Measurements from ENCODE around the gene PLCB1.
"Not testable (repeated sequence)": the region's sequence is repeated elsewhere in the genome, so short reads cannot be mapped to it uniquely, and the experiment has no call there.

PLCB1 gene

DNA sequence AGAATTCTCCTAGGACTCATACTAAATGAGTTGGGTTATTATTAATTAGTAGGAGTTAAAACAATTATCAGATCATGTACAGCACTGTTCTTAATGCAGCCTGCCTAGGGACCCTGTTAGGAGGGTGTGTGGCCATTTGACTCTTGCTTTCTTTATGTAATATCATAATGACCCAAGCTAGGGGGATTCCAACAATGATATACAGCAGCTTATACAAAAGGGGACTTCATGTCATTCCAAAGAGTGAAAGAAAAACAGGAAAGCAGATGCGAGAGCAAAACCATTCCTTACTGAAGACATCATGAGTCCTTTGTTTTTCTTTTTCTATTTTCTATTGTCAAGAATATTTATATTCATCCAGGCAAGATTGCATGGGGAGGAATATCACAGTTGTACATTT lies 455.2 kb downstream of the PLCB1 start:
- Histone ChIP-seq H3K27me3 (ENCODE audit: insufficient read depth, low read length) (no peaks in the 10 kb centered on the region), H3K27ac (ENCODE audit: low read depth, low read length) (no peak overlapping the region), H3K36me3 (ENCODE audit: insufficient read depth, low read length) (no peaks in the 10 kb centered on the region)

GRCh38 chr20:8587810-8588209 lies 455.7 kb downstream of the PLCB1 start:
- H3K27ac ChIP-seq (ENCODE audit: low read depth, low read length), result no peak overlapping the region
- H3K36me3 ChIP-seq (ENCODE audit: insufficient read depth, low read length), result no peaks in the 10 kb centered on the region
- no peaks in the 10 kb centered on the region for H3K27me3 ChIP-seq (ENCODE audit: insufficient read depth, low read length)
- H2AFZ ChIP-seq (ENCODE audit: low read length, unreplicated experiment), result no peak overlapping the region
- peaks cover 7% of the 10 kb centered on the region for H3K4me1 ChIP-seq (ENCODE audit: control insufficient read depth, insufficient read depth, low read length, unreplicated experiment)
- H3K4me3 ChIP-seq (ENCODE audit: low read depth, low read length), result no peak overlapping the region
- H3K79me2 ChIP-seq (ENCODE audit: control insufficient read depth, insufficient read depth, low read length, unreplicated experiment), result no peaks in the 10 kb centered on the region

More for the DNA sequence above, 455.2 kb downstream of the PLCB1 start:
- H3K4me1 ChIP-seq (ENCODE audit: control insufficient read depth, insufficient read depth, low read length, unreplicated experiment), result peaks cover 7% of the 10 kb centered on the region
- no peak overlapping the region for H3K4me3 ChIP-seq (ENCODE audit: low read depth, low read length)
- no peak overlapping the region for H2AFZ ChIP-seq (ENCODE audit: low read length, unreplicated experiment)
- H3K79me2 ChIP-seq (ENCODE audit: control insufficient read depth, insufficient read depth, low read length, unreplicated experiment), result no peaks in the 10 kb centered on the region

- Histone ChIP-seq H3K36me3 (ENCODE audit: insufficient read depth, low read length) (no peaks in the 10 kb centered on the region), H3K4me1 (ENCODE audit: control insufficient read depth, insufficient read depth, low read length, unreplicated experiment) (peaks cover 7% of the 10 kb centered on the region), H3K27ac (ENCODE audit: low read depth, low read length) (no peak overlapping the region)
Measured at GRCh38 chr20:8589956-8590355, 457.9 kb downstream of the PLCB1 start.

GRCh38 chr20:8600910-8601541 lies 469.0 kb downstream of the PLCB1 start:
- not testable (repeated sequence) for H3K27ac ChIP-seq (ENCODE audit: low read depth, low read length); H2AFZ ChIP-seq (ENCODE audit: low read length, unreplicated experiment); H3K27me3 ChIP-seq (ENCODE audit: insufficient read depth, low read length); H3K36me3 ChIP-seq (ENCODE audit: insufficient read depth, low read length); H3K4me1 ChIP-seq (ENCODE audit: control insufficient read depth, insufficient read depth, low read length, unreplicated experiment); H3K79me2 ChIP-seq (ENCODE audit: control insufficient read depth, insufficient read depth, low read length, unreplicated experiment); H3K4me3 ChIP-seq (ENCODE audit: low read depth, low read length)

More at GRCh38 chr20:8589956-8590355, 457.9 kb downstream of the PLCB1 start:
- H2AFZ ChIP-seq (ENCODE audit: low read length, unreplicated experiment), result no peak overlapping the region
- H3K79me2 ChIP-seq (ENCODE audit: control insufficient read depth, insufficient read depth, low read length, unreplicated experiment), result no peaks in the 10 kb centered on the region
- H3K4me3 ChIP-seq (ENCODE audit: low read depth, low read length), result no peak overlapping the region
- no peaks in the 10 kb centered on the region for H3K27me3 ChIP-seq (ENCODE audit: insufficient read depth, low read length)

DNA sequence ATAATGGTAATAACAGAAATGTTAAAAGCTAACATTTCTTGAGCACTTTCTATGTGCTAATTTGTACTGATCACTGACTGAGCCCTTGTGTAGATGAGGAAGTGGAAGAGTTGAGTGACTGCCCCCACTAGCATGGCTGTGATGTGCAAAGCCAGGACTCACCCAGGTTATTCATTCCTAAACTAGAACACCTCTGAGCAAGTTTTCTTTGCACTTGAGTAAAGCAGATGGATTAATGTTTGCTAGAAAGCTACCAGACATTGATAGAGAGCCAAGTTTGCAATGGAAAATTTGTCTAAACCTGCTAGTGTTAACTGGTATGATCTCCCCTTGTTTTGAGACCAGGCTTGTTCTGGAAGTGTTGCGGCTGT lies 469.5 kb downstream of the PLCB1 start:
- no peaks in the 10 kb centered on the region for H3K36me3 ChIP-seq (ENCODE audit: insufficient read depth, low read length)
- H3K27me3 ChIP-seq (ENCODE audit: insufficient read depth, low read length), result no peaks in the 10 kb centered on the region
- no peak overlapping the region for H3K27ac ChIP-seq (ENCODE audit: low read depth, low read length)
- peaks cover 2% of the 10 kb centered on the region for H3K79me2 ChIP-seq (ENCODE audit: control insufficient read depth, insufficient read depth, low read length, unreplicated experiment)
- no peak overlapping the region for H2AFZ ChIP-seq (ENCODE audit: low read length, unreplicated experiment)
- H3K4me1 ChIP-seq (ENCODE audit: control insufficient read depth, insufficient read depth, low read length, unreplicated experiment), result no peaks in the 10 kb centered on the region
- H3K4me3 ChIP-seq (ENCODE audit: low read depth, low read length), result no peak overlapping the region

DNA sequence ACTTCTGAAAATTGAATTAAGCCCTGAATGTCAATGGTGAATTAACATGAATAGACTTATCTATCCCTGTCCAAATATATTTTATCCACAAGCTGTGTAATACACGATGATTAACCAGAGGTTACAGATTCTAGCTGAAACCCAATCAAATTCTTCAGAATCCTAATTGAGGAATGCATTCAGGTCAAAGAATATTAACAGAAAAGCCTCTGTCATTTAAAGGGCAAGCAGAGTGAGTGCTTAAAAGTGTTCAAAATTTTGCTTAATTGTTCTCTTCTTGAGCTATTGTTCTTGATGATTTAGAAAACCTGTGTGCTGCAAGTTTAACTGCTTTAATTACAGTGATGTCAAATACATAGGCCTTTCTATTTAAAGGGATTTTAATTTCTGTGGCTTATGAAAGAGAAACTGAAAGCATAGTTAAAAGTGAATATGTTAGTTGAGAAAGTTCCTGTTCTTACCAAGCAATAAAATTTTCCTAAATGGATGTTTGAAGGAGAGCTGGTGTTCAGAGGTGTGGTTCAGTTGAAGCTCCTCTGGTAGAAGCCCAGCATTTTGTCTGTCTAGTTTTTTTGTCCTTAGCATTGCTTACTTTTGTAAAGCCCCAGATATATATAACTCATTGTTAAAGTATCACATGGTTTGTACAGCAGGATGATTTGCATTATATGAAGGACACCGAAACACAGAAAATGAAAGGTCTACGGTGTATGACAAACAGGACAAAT lies 470.5 kb downstream of the PLCB1 start:
- Histone ChIP-seq H3K27me3 (ENCODE audit: insufficient read depth, low read length) (no peaks in the 10 kb centered on the region), H3K4me3 (ENCODE audit: low read depth, low read length) (peak overlapping the region; percentile 66), H3K4me1 (ENCODE audit: control insufficient read depth, insufficient read depth, low read length, unreplicated experiment) (no peaks in the 10 kb centered on the region), H3K36me3 (ENCODE audit: insufficient read depth, low read length) (no peaks in the 10 kb centered on the region), H3K27ac (ENCODE audit: low read depth, low read length) (peak overlapping the region; percentile 10; the same call in 1 of the 2 replicates), H2AFZ (ENCODE audit: low read length, unreplicated experiment) (peak overlapping the region; percentile 87), H3K79me2 (ENCODE audit: control insufficient read depth, insufficient read depth, low read length, unreplicated experiment) (peaks cover 2% of the 10 kb centered on the region)

DNA sequence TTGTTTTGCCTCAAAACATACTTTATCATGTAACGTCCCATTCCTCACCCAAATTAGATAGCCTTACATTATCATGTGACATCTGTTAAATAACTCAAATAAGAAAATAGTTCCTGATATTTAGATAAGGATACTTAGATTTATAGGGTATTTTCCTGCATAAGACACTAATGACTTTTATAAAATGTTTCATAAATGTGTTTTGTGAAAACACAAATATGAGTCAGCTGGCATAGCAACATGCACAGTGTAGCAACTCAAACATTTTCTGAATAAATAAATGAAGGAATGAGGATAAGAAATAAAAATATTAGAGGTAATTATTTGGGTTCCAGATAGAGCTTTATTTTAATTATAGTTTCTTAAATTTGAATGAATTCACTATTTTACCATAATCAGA lies 476.4 kb downstream of the PLCB1 start:
- H2AFZ ChIP-seq (ENCODE audit: low read length, unreplicated experiment), result no peak overlapping the region
- H3K4me1 ChIP-seq (ENCODE audit: control insufficient read depth, insufficient read depth, low read length, unreplicated experiment), result no peaks in the 10 kb centered on the region
- no peaks in the 10 kb centered on the region for H3K36me3 ChIP-seq (ENCODE audit: insufficient read depth, low read length)
- no peaks in the 10 kb centered on the region for H3K27me3 ChIP-seq (ENCODE audit: insufficient read depth, low read length)
- peaks cover 2% of the 10 kb centered on the region for H3K79me2 ChIP-seq (ENCODE audit: control insufficient read depth, insufficient read depth, low read length, unreplicated experiment)
- no peak overlapping the region for H3K4me3 ChIP-seq (ENCODE audit: low read depth, low read length)
- H3K27ac ChIP-seq (ENCODE audit: low read depth, low read length), result no peak overlapping the region

- Histone ChIP-seq H3K4me3 (ENCODE audit: low read depth, low read length) (no peak overlapping the region), H3K36me3 (ENCODE audit: insufficient read depth, low read length) (no peaks in the 10 kb centered on the region), H3K27me3 (ENCODE audit: insufficient read depth, low read length) (no peaks in the 10 kb centered on the region), H3K4me1 (ENCODE audit: control insufficient read depth, insufficient read depth, low read length, unreplicated experiment) (no peaks in the 10 kb centered on the region), H3K27ac (ENCODE audit: low read depth, low read length) (no peak overlapping the region), H2AFZ (ENCODE audit: low read length, unreplicated experiment) (no peak overlapping the region), H3K79me2 (ENCODE audit: control insufficient read depth, insufficient read depth, low read length, unreplicated experiment) (no peaks in the 10 kb centered on the region)
Measured at GRCh38 chr20:8616792-8617191, 484.7 kb downstream of the PLCB1 start.

DNA sequence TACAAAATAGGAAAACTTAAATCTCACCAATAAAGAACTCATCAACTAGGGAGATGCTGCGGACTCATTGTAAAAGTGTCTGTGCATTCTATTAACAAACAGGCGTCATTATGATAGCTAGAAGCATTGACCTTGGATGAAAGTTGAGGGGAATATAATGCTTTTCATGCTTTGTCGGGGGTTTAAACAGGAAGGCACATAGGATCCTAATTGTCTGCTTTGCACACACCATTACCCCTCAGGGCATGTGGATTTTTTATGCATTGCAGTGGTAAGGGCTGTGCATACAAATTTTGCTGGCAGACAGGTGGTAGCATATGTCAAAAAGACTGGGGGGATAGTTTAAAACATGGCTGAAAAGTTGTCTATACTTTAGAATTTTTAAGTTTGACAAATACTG lies 488.9 kb downstream of the PLCB1 start:
- Histone ChIP-seq H3K27ac (ENCODE audit: low read depth, low read length) (no peak overlapping the region), H3K4me3 (ENCODE audit: low read depth, low read length) (no peak overlapping the region), H3K79me2 (ENCODE audit: control insufficient read depth, insufficient read depth, low read length, unreplicated experiment) (no peaks in the 10 kb centered on the region), H2AFZ (ENCODE audit: low read length, unreplicated experiment) (no peak overlapping the region), H3K27me3 (ENCODE audit: insufficient read depth, low read length) (no peaks in the 10 kb centered on the region), H3K36me3 (ENCODE audit: insufficient read depth, low read length) (no peaks in the 10 kb centered on the region), H3K4me1 (ENCODE audit: control insufficient read depth, insufficient read depth, low read length, unreplicated experiment) (no peaks in the 10 kb centered on the region)

DNA sequence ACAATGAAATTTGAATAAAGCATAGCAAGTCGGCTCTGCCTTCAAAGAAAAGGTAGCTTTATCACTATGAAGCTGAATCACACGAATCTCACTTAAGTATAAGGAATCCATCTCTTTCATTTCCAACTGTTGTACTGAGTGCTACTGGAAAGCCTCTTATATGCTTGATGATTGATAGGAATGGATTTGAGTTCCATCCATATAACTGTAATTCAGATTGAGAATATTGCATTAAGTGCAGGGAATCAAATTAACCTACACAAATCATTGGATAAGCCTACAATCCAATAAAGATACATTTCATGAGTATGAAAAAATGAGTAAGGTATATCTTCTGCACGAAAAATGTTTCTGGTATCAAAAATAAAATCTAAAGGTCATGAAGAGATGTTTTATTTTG lies 492.0 kb downstream of the PLCB1 start:
- Histone ChIP-seq H3K4me1 (ENCODE audit: control insufficient read depth, insufficient read depth, low read length, unreplicated experiment) (peaks cover 6% of the 10 kb centered on the region), H3K27ac (ENCODE audit: low read depth, low read length) (no peak overlapping the region), H2AFZ (ENCODE audit: low read length, unreplicated experiment) (no peak overlapping the region), H3K4me3 (ENCODE audit: low read depth, low read length) (no peak overlapping the region), H3K36me3 (ENCODE audit: insufficient read depth, low read length) (no peaks in the 10 kb centered on the region), H3K27me3 (ENCODE audit: insufficient read depth, low read length) (no peaks in the 10 kb centered on the region), H3K79me2 (ENCODE audit: control insufficient read depth, insufficient read depth, low read length, unreplicated experiment) (no peaks in the 10 kb centered on the region)

GRCh38 chr20:8624616-8625015 lies 492.6 kb downstream of the PLCB1 start:
- Histone ChIP-seq H3K36me3 (ENCODE audit: insufficient read depth, low read length) (no peaks in the 10 kb centered on the region), H2AFZ (ENCODE audit: low read length, unreplicated experiment) (no peak overlapping the region), H3K4me1 (ENCODE audit: control insufficient read depth, insufficient read depth, low read length, unreplicated experiment) (peaks cover 6% of the 10 kb centered on the region), H3K79me2 (ENCODE audit: control insufficient read depth, insufficient read depth, low read length, unreplicated experiment) (no peaks in the 10 kb centered on the region), H3K4me3 (ENCODE audit: low read depth, low read length) (no peak overlapping the region), H3K27ac (ENCODE audit: low read depth, low read length) (no peak overlapping the region), H3K27me3 (ENCODE audit: insufficient read depth, low read length) (no peaks in the 10 kb centered on the region)

Data from ACC112 (cell line).